GM18519 (cell line): Measurements from ENCODE around the gene STYK1.
"Not testable (repeated sequence)": the region's sequence is repeated elsewhere in the genome, so short reads cannot be mapped to it uniquely, and the experiment has no call there.

Source experiments
- ATAC-seq: cut with Tn5 transposase; IDR thresholded peaks from one replicate; pipeline ENCODE4 v1.9.1; 2021; ENCODE audit warnings: mild to moderate bottlenecking, moderate library complexity; ENCODE audit not compliant: unreplicated experiment, low FRiP score

The STYK1 gene

GRCh38 chr12:10623131-10623530, 50.7 kb downstream of the STYK1 start:
- no peak for ATAC-seq

DNA sequence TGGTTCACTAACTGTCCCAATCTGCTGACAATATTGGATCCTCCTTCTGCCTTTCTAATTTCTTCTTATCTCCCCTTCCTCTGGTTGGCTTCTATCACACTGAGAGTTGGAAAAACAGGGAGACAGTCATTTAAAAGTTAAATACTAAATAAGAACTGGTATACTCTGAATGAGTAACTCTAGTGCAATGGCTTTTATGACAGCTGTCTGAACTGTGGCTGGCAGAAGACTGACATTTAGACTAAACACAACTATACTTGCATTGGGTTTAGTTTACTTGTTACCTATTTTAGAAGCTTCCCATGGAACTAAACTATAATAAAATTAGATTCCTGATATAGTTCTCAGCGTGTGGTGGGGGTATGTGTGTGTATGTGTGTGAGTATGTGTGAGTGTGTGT, 52.6 kb downstream of the STYK1 start:
- ATAC-seq, result no peak

- ATAC-seq, result no peak
Observed at GRCh38 chr12:10620078-10620779, 53.6 kb downstream of the STYK1 start.

- no peak for ATAC-seq
Observed at GRCh38 chr12:10618338-10618987, 55.4 kb downstream of the STYK1 start.

DNA sequence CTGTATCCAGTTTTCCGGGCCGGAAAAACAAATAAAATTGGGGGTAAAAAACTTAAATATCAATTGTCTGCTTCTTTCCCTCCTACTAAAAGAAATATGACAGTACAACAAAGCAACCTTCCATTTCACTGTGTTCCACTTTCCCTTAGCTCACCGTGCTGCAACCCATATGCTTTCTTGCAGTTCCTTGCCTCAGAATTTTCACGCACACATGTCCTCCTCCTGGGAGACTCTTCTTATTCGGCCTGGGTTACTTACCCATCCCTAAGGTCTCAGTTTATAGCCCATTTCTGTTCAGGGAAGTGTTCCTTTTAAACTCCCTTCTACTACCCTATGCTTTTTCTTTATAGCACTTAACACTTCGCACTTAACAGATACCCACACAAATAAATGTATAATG, 56.0 kb downstream of the STYK1 start:
- no peak for ATAC-seq

GRCh38 chr12:10615532-10615931, 58.3 kb downstream of the STYK1 start:
- ATAC-seq, result no peak

GRCh38 chr12:10614056-10614370, 59.8 kb downstream of the STYK1 start:
- ATAC-seq, result no peak

- peak; percentile 84 for ATAC-seq
Observed at GRCh38 chr12:10613349-10614055, 60.4 kb downstream of the STYK1 start, which contains the start of gene MAGOHB. Gene MAGOHB (minus strand): TSS chr12:10613609. CDS start chr12:10613532, 77 bp downstream.

- ATAC-seq, result no peak
Observed at GRCh38 chr12:10612984-10613348, 60.9 kb downstream of the STYK1 start.

DNA sequence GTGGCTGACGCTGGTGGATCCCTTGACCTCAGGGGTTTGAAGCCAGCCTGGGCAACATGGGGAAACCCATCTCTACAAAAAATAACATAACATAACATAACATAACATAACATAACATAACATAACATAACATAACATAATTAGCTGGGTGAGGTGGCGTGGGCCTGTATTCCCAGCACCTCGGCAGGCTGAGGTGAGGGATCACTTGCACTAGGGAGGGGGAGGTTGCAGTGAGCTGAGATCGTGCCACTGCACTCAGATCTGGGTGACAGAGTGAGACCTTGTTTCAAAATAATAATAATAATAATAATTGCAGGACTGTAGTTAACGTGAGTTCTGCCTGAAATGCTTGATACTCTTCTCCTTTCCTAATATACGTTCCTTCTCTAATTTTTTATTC, 61.7 kb downstream of the STYK1 start:
- no peak for ATAC-seq

GRCh38 chr12:10611258-10611657, 62.6 kb downstream of the STYK1 start:
- not testable (repeated sequence) for ATAC-seq

DNA sequence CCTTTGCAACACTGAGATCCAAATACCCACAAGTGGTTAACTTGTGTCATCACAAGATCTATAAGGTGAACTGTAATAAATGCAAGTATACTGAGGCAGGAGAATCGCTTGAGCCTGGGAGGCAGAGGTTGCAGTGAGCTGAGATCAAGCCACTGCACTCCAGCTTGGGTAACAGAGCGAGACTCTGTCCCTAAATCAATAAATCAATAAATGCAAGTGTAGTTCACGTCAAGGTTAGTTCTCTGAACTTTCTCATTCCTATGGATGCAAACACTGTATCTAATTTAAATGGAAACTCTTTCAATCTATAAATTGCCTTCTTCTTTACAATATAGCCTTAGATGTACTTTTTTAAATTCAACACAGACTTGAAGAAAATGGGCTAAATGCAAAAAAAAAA, 63.7 kb downstream of the STYK1 start:
- ATAC-seq, result no peak

GRCh38 chr12:10607885-10608458, 65.9 kb downstream of the STYK1 start:
- no peak for ATAC-seq

DNA sequence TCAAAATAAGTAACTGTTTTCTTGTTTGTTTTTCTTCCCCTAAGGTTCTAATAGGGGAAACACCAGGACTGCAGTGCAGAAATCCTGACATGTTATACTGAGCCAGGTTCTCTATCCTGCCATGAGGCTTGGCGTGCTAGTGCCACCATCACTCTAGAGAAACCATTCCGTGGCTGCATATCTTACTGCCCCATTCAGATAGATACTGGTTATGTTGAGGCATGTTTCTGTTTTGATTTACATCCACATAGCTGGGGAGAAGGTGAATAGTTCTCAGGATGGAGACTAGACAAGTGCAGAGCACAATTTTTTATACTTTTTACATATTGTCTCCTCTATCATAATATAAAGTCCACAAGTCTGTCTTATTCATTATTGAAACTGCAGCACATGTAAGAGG, 72.0 kb downstream of the STYK1 start:
- no peak for ATAC-seq

DNA sequence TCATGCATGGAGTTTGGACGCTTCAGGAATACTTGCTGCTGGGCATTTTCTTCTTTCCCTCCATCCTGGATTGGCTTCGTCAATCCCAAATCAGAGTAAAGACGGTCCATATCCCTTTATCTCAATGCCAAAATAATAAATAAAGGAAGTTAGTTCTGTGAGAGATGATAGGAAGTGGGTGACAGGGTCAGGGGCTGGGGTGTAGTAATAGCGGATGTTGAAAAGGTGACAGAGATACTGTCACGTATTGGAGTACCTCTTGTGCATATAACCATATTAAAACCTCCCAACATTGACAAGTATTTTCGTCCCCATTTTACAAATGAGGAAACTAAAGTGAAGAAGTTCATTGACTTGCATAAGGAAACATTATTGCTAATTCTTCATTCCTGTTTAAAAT, 72.9 kb downstream of the STYK1 start:
- ATAC-seq, result no peak

DNA sequence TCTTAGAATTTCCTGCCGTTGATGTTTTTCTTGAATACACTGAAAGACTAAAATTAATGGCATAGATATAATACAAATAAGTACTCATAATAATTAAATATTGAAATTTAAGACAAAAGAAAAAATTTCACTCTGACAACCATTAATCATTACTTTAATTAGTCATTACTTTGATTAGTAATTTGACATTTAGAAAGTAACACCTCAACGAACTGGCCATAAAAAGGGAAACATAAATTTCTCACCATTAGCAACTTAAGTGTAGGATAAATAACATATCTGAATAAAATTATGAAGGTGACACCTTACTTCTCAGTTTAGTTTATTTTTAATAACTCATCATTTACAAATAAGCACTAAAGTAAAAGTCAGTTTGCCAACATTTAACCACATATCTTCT, 78.0 kb downstream of the STYK1 start:
- no peak for ATAC-seq

DNA sequence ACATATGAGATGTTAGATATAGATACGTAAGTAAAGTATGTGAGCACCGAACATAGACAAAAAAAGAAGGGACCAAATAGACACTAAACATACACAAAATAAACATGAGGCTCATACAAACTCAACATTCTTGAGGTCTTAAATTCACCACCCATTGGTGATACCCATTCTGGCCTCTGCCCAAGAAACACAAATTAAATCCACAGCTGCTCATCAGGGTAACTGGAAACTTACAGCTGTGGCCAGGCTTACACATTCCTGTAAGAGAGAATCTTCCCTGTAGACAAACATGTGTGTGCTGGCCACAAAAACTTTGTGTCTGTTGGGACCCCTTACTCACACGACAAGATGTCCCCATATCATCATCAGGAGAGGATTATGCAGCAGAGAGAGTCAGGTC, 82.9 kb downstream of the STYK1 start:
- no peak for ATAC-seq

- ATAC-seq, result no peak
Observed at GRCh38 chr12:10584415-10584814, 89.4 kb downstream of the STYK1 start.

DNA sequence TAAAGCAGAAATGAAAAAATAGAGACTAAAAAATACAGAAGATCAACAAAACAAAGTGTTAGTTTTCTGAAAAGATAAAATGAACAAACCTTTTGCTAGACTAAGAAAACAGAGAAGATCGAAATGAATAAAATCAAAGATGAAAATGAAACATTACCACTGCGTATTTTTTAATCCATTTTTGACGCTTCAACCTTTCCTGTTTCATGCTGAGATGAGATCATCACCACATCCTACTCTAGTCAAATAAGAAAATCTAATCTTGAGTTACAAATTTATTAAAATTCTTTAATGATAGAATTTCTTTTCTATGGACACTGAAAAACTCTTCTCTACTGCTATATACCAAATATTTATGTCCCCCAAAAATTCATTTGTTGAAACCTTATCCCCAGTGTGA, 91.1 kb downstream of the STYK1 start:
- no peak for ATAC-seq

GRCh38 chr12:10582133-10582532, 91.7 kb downstream of the STYK1 start:
- not testable (repeated sequence) for ATAC-seq

DNA sequence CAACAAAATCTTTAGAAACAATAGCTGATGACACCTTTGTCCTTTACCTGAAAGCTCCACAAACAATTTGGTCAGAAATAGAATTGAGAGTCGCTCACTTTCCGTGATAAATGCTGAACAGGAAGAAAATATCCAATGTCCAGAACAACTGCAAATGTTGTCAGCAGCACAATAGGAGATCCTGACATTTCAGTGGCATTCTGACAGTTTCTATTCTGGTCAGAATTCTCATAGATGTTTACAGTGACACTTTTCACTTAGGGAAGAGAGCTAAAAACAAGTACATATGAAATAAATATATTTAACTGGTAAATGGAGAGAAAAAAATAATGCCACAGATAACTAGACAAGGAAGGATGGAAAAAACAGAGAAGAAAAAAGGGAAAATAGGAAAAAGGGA, 99.5 kb downstream of the STYK1 start:
- no peak for ATAC-seq
